ENCODE results near the gene GPC3. TPM values are rescaled to one million over a fixed set of nuclear protein-coding genes. Genes with fewer than 3 reads are reported as not detected.
A peak's percentile ranks its signal among the peaks of the same experiment; 100 is the strongest.

The GPC3 gene
- total RNA-seq, 1 donor from 2014 or later, result 0.26 TPM

DNA sequence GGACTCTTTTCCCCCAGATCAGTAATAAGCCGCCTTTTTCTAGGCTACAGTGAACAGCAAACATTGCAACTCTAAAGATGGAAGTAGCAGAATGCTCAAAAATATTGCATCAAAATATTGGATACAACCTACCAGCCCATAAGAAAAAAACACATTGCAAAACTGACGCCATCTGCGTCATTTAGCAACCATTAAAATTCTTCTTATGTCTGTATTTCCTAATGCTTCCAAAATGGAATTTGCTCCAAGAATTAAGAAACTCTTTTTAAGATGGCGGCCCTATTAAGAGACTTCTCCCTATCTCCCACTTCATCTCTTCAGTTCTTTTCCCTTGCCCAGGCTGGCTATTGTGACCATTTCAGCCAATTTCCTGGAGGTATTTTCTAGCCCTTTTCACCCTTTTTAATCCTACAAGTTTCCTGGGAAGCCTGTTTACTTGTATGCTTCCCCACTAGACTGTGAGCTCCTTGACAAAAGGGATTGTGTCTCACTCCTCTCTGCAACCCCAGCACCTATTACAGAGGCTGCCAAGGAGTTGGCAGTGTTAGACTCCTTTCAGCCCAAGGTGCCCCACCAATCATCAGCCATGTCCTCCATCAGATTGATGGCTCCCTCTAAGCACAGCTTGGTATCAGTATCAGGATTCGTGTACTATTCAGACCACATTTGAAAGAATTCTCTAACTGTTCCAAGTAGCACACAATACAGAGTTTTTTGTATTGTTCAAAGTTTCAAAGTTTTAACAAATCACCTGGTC, 4.4 kb downstream of the GPC3 start:
- TF ChIP-seq, protein P1, sequence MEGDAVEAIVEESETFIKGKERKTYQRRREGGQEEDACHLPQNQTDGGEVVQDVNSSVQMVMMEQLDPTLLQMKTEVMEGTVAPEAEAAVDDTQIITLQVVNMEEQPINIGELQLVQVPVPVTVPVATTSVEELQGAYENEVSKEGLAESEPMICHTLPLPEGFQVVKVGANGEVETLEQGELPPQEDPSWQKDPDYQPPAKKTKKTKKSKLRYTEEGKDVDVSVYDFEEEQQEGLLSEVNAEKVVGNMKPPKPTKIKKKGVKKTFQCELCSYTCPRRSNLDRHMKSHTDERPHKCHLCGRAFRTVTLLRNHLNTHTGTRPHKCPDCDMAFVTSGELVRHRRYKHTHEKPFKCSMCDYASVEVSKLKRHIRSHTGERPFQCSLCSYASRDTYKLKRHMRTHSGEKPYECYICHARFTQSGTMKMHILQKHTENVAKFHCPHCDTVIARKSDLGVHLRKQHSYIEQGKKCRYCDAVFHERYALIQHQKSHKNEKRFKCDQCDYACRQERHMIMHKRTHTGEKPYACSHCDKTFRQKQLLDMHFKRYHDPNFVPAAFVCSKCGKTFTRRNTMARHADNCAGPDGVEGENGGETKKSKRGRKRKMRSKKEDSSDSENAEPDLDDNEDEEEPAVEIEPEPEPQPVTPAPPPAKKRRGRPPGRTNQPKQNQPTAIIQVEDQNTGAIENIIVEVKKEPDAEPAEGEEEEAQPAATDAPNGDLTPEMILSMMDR (IDR thresholded peaks at IDR 0.05; ENCODE audit: insufficient read depth, low read length, severe bottlenecking), result no peak
- Histone ChIP-seq H3K27me3 (ENCODE audit: control insufficient read depth, insufficient read depth, low read length) (peaks cover 11% of the 10 kb centered on the region), H3K4me3 (ENCODE audit: low read depth, low read length) (no peak overlapping the region), H3K36me3 (ENCODE audit: control insufficient read depth, insufficient read depth, low read length) (no peaks in the 10 kb centered on the region)
- no peak for FAIRE-seq
- DNase-seq (ENCODE audit: low read depth), result no peak

DNA sequence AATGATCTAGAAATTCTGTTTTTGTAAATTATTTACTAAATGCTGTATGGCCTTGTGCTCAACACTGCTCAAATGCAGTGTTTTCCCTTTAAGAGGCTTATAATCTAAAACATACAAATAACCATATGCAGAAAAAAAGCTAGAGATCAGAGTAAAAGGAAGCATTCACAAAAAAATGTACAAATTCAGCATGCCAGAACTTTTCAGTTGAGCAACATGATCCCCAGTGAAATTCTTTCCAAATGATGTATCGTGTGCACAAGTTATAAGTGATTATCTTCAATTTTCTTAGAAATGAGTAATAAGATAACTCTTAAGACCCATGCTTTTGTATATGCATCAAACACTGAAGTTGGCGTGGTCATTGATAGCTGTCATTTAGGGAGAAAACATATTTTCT, 5.0 kb downstream of the GPC3 start:
- Histone ChIP-seq H3K4me3 (ENCODE audit: low read depth, low read length) (no peak overlapping the region), H3K36me3 (ENCODE audit: control insufficient read depth, insufficient read depth, low read length) (no peaks in the 10 kb centered on the region), H3K27me3 (ENCODE audit: control insufficient read depth, insufficient read depth, low read length) (peaks cover 11% of the 10 kb centered on the region)
- FAIRE-seq (no peak), DNase-seq (ENCODE audit: low read depth) (peak; percentile 26)
- TF ChIP-seq, protein P1 (IDR thresholded peaks at IDR 0.05; ENCODE audit: insufficient read depth, low read length, severe bottlenecking), result no peak

DNA sequence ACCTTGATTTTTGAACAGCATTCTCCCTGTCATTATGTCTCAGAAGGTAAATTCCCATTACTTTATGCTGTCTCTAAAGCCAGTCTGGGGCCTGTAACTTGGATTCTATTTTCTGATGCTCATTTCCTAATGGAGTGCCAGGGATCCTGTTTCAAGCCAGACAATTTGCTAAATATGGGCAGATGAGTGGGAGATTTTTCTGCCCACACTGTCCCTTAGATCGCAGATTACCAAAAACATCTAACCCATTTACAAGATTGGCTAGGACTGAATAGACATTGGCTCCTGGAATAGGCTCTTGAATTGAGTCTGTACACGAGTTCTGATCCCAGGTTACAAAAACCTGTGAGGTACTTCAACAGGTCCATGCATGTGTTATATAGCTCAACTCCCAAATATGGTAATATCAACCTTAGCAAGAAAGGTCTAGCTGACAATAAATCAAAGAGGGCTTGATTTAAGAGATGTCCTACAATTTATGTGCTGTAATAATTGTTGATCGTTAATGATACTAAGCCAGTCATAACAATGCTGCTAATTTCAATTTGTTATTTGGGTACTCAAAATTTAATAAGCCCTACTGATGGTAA, 5.7 kb downstream of the GPC3 start:
- Histone ChIP-seq H3K4me3 (ENCODE audit: low read depth, low read length) (no peak overlapping the region), H3K36me3 (ENCODE audit: control insufficient read depth, insufficient read depth, low read length) (no peaks in the 10 kb centered on the region), H3K27me3 (ENCODE audit: control insufficient read depth, insufficient read depth, low read length) (peaks cover 8% of the 10 kb centered on the region)
- DNase-seq (ENCODE audit: low read depth), result peak; percentile 29
- TF ChIP-seq, protein P1 (IDR thresholded peaks at IDR 0.05; ENCODE audit: insufficient read depth, low read length, severe bottlenecking), result no peak
- no peak for FAIRE-seq

DNA sequence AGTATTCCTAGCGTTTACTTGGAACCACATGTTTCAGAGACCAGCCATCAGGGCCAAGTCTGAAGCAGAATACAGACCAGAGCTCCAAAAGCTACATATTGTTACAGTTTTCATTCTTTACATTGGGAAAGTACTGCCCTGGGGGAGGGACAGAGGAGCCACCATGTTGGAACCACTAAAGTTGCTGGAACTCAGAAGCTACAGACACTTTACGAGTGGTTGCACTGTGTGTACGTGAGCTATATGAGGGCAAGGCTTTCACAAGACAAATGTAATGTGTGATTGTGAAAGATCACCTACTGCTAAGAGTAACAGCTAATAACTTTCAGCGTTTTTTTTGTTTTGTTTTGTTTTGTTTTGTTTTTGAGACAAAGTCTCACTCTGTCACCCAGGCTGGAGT, 11.7 kb downstream of the GPC3 start:
- TF ChIP-seq, protein P1 (IDR thresholded peaks at IDR 0.05; ENCODE audit: insufficient read depth, low read length, severe bottlenecking), result no peak
- no peaks in the 10 kb centered on the region for H3K27me3 ChIP-seq (ENCODE audit: control insufficient read depth, insufficient read depth, low read length)
- H3K4me3 ChIP-seq (ENCODE audit: low read depth, low read length), result no peak overlapping the region
- H3K36me3 ChIP-seq (ENCODE audit: control insufficient read depth, insufficient read depth, low read length), result no peaks in the 10 kb centered on the region
- no peak for DNase-seq (ENCODE audit: low read depth)
- no peak for FAIRE-seq

DNA sequence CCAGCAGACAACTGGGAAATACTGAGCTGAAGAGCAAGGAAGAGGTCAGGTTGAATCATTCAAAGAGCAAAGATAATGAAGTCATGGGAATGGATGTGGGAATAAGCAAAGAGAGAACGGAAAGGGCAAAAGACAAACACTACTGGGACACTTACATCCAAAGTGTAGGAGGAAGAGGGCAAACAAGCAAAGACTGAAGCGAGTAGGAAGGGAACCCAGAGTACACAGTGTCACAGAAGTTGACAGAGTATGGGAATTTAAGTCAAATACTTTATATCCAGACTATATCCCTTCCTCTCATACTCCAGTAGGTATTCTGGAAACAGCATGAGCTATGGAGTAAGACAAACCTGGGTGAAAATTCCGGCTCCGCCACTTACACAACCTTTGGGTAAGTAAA, 12.5 kb downstream of the GPC3 start:
- Histone ChIP-seq H3K27me3 (ENCODE audit: control insufficient read depth, insufficient read depth, low read length) (no peaks in the 10 kb centered on the region), H3K36me3 (ENCODE audit: control insufficient read depth, insufficient read depth, low read length) (no peaks in the 10 kb centered on the region), H3K4me3 (ENCODE audit: low read depth, low read length) (no peak overlapping the region)
- TF ChIP-seq, protein P1 (IDR thresholded peaks at IDR 0.05; ENCODE audit: insufficient read depth, low read length, severe bottlenecking), result no peak
- FAIRE-seq, result peak; percentile 7
- no peak for DNase-seq (ENCODE audit: low read depth)

All from bronchial epithelial cell (primary cell).